PC-3 (cell line): ENCODE data around the gene ALG6. TPM values are rescaled to one million over a fixed set of nuclear protein-coding genes. Genes with fewer than 3 reads are reported as not detected.
"Not testable (repeated sequence)": the region's sequence is repeated elsewhere in the genome, so short reads cannot be mapped to it uniquely, and the experiment has no call there.

ENCODE experiments used
- ATAC-seq: fragments of 200-7000 bp; cut with Tn5 transposase; 2 replicates; pipeline ENCODE4 v1.9.1; 2020; ENCODE audit warnings: mild to moderate bottlenecking, moderate library complexity
- BruUV-seq: library from RNA; stranded (reverse); fragments of 400-500 nt; replicated peaks from 2 replicates; lab custom pipeline; 2021; lab: Mats Ljungman, UMichigan
- CTCF ChIA-PET: fragments of 300-600 bp; sonication (Branson Sonifier 250); formaldehyde crosslinking; loops from one replicate; lab custom pipeline; 2022; ENCODE audit warnings: antibody characterized with exemption; lab: Charles Lee
- POLR2A ChIA-PET: fragments of 300-600 bp; sonication (Branson Sonifier 250); formaldehyde crosslinking; loops from one replicate; lab custom pipeline; 2022; ENCODE audit warnings: antibody characterized with exemption; ENCODE audit not compliant: unreplicated experiment; lab: Charles Lee
- DNase-seq: peaks from one replicate; pipeline ENCODE4 v3.0.0-alpha.2; 2015
- H2AFZ ChIP-seq: fragments of 300-600 bp; sonication (generic); 2 replicates; pipeline ENCODE4 v1.6.0; 2016; ENCODE audit warnings: antibody characterized with exemption, low read length
- H3F3A ChIP-seq: fragments of 300-600 bp; sonication (generic); one replicate; pipeline ENCODE4 v1.6.0; 2017; ENCODE audit warnings: antibody characterized with exemption, low read length, control low read depth, mild to moderate bottlenecking; ENCODE audit not compliant: unreplicated experiment
- H3K27ac ChIP-seq: fragments of 300-600 bp; sonication (generic); 2 replicates; pipeline ENCODE4 v1.5.1; 2016; ENCODE audit warnings: mild to moderate bottlenecking, low read length
- H3K27me3 ChIP-seq: fragments of 300-600 bp; sonication (generic); 2 replicates; pipeline ENCODE4 v1.6.1; 2016; ENCODE audit warnings: low read length, mixed read lengths
- H3K36me3 ChIP-seq: fragments of 300-600 bp; sonication (generic); 2 replicates; pipeline ENCODE4 v1.6.1; 2016; ENCODE audit warnings: low read depth, mixed run types, low read length, mixed read lengths
- H3K4me1 ChIP-seq: fragments of 300-600 bp; sonication (generic); 2 replicates; pipeline ENCODE4 v1.5.1; 2016; ENCODE audit warnings: low read length; ENCODE audit not compliant: insufficient read depth
- H3K4me2 ChIP-seq: fragments of 300-600 bp; sonication (generic); 2 replicates; pipeline ENCODE4 v1.6.0; 2016; ENCODE audit warnings: low read length
- H3K4me3 ChIP-seq: fragments of 300-600 bp; sonication (generic); 2 replicates; pipeline ENCODE4 v1.5.1; 2016; ENCODE audit warnings: mild to moderate bottlenecking, low read length, mixed read lengths
- H3K79me2 ChIP-seq: fragments of 300-600 bp; sonication (generic); 2 replicates; pipeline ENCODE4 v1.6.1; 2017; ENCODE audit warnings: low read length, mixed read lengths
- H3K9ac ChIP-seq: fragments of 300-600 bp; sonication (generic); 2 replicates; pipeline ENCODE4 v1.6.0; 2016; ENCODE audit warnings: mild to moderate bottlenecking, low read length
- H3K9me2 ChIP-seq: fragments of 300-600 bp; sonication (generic); replicated peaks from 2 replicates; pipeline ENCODE4 v1.6.1; 2016; ENCODE audit warnings: mixed run types, low read length, mixed read lengths
- H3K9me3 ChIP-seq: fragments of 300-600 bp; sonication (generic); 2 replicates; pipeline ENCODE4 v1.6.1; 2016; ENCODE audit warnings: low read length, mixed read lengths
- H4K20me1 ChIP-seq: fragments of 300-600 bp; sonication (generic); 2 replicates; pipeline ENCODE4 v1.6.1; 2016; ENCODE audit warnings: low read length, mixed read lengths
- CTCF ChIP-seq: fragments of 300-600 bp; sonication (generic); conservative IDR thresholded peaks from 2 replicates; pipeline ENCODE4 v1.5.1; 2017; ENCODE audit warnings: antibody characterized with exemption, low read depth, mild to moderate bottlenecking, low read length
- EZH2 ChIP-seq: fragments of 300-600 bp; sonication (generic); IDR thresholded peaks from one replicate; pipeline ENCODE4 v1.6.1; 2017; ENCODE audit warnings: antibody characterized with exemption, mild to moderate bottlenecking, low read length; ENCODE audit not compliant: unreplicated experiment
- EZH2phosphoT487 ChIP-seq: fragments of 300-600 bp; sonication (generic); IDR thresholded peaks from 2 replicates; pipeline ENCODE4 v1.6.1; 2018; ENCODE audit warnings: mild to moderate bottlenecking, antibody characterized with exemption, low read length, borderline replicate concordance
- intact Hi-C: fragments of 100-400 bp; cut with micrococcal nuclease; formaldehyde crosslinking; loops from 2 replicates; pipeline ENCODE4 v1.9.0; 2023
- total RNA-seq: library from RNA; depleted of rRNA; stranded (reverse); fragments of >200 nt; gene quantifications from 2 replicates; pipeline ENCODE4 v1.2.3, GENCODE V29; 2014

Gene ALG6
- total RNA-seq, 1 experiment from 2014 or later = 17.3 TPM

DNA sequence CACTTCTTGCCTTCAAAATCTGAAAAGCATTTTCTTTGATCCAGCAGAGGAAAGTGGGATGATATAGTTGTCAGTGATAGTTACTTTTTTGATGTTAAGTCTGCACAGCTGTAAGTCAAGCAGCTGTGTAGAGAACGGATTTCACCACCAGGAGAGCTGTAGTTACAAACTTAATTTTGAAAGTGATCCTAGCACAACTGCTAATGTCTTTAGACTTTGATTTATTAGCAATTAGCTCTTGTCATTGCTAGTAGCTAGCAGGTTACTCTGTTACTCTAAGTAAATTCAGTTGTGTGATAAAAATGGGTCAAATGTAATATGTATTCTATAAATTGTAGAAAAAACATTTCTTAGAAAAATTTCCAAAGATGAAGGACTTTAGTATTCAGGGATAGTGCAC, 46.0 kb downstream of the ALG6 start:
- no peaks in the 10 kb centered on the region for H3F3A ChIP-seq
- TF ChIP-seq EZH2phosphoT487 (no peak), EZH2 (no peak), CTCF (no peak)
- no peaks in the 10 kb centered on the region for H3K36me3 ChIP-seq
- H2AFZ ChIP-seq = no peak overlapping the region
- no peaks in the 10 kb centered on the region for H3K4me1 ChIP-seq
- no peaks in the 10 kb centered on the region for H3K27me3 ChIP-seq
- no peak for ATAC-seq
- no peaks in the 10 kb centered on the region for H4K20me1 ChIP-seq
- H3K9me2 ChIP-seq = no peaks in the 10 kb centered on the region
- no peak overlapping the region for H3K4me2 ChIP-seq
- H3K9me3 ChIP-seq = no peaks in the 10 kb centered on the region
- POLR2A ChIA-PET = no interaction called here
- BruUV-seq = no TSS peak
- H3K4me3 ChIP-seq = no peak overlapping the region
- CTCF ChIA-PET = interaction anchor here (0.6 kb wide), 1 partner anchor 11 kb away, joined by 3 read pairs; no protein-coding TSS in a partner anchor
- intact Hi-C loops = no loop called here
- H3K79me2 ChIP-seq = no peaks in the 10 kb centered on the region
- no peak overlapping the region for H3K9ac ChIP-seq
- H3K27ac ChIP-seq = no peak overlapping the region
- no peak for DNase-seq

DNA sequence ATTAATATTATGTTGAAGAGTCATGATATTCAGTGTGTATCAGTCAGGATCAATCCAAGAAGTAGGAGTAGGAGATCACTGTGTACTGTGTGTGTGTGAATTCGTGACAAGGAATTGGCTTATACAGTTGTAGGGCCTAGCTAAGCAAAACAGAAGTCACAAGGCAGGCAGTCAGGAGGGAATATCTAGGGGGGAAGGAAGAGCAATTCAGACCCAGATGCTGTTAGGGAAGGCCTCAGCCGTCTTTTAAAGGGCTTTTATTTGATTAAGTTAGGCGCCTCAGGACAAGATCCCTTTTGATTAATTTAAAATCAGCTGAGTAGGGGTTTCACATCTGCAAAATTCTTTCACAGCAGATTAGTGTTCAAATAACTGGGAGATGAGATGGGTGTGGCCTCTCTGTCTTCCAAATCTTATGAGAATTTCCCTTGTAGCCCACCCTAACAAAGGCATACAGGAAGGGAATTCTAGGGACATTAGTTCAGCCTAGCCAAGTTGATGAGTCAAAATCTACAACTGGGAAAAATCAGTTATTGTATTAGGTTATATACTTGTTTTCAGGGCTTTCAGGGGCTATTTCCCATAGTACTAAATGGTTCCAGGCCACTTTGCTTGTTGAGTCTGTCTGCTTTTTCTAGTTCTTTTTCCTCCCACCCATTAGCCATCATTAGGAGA, 47.4 kb downstream of the ALG6 start:
- intact Hi-C loops = no loop called here
- Histone ChIP-seq H2AFZ (no peak overlapping the region), H3K4me1 (no peaks in the 10 kb centered on the region), H3K4me2 (no peak overlapping the region), H3F3A (no peaks in the 10 kb centered on the region), H4K20me1 (no peaks in the 10 kb centered on the region), H3K27me3 (no peaks in the 10 kb centered on the region), H3K9me2 (no peaks in the 10 kb centered on the region), H3K27ac (no peak overlapping the region), H3K79me2 (no peaks in the 10 kb centered on the region), H3K36me3 (no peaks in the 10 kb centered on the region), H3K9me3 (no peaks in the 10 kb centered on the region), H3K9ac (no peak overlapping the region), H3K4me3 (no peak overlapping the region)
- CTCF ChIA-PET = no interaction called here
- TF ChIP-seq CTCF = no peak
- TF ChIP-seq EZH2 = no peak
- no peak for TF ChIP-seq EZH2phosphoT487
- no TSS peak for BruUV-seq
- POLR2A ChIA-PET = no interaction called here
- ATAC-seq (no peak), DNase-seq (no peak)

GRCh38 chr1:63418101-63418500, 50.7 kb downstream of the ALG6 start:
- intact Hi-C loops = no loop called here
- no peak overlapping the region for H3K9ac ChIP-seq
- no peaks in the 10 kb centered on the region for H3K9me3 ChIP-seq
- ChIA-PET CTCF (no interaction called here), POLR2A (interaction anchor here (0.6 kb wide), 1 partner anchor 274 kb away, joined by 5 read pairs; no protein-coding TSS in a partner anchor)
- no peaks in the 10 kb centered on the region for H3F3A ChIP-seq
- TF ChIP-seq EZH2 (no peak), EZH2phosphoT487 (no peak), CTCF (no peak)
- no peak overlapping the region for H3K27ac ChIP-seq
- H2AFZ ChIP-seq = no peak overlapping the region
- no peaks in the 10 kb centered on the region for H4K20me1 ChIP-seq
- no peaks in the 10 kb centered on the region for H3K79me2 ChIP-seq
- no peak overlapping the region for H3K4me3 ChIP-seq
- no peaks in the 10 kb centered on the region for H3K36me3 ChIP-seq
- ATAC-seq (no peak), DNase-seq (no peak)
- BruUV-seq = no TSS peak
- no peaks in the 10 kb centered on the region for H3K9me2 ChIP-seq
- H3K27me3 ChIP-seq = no peaks in the 10 kb centered on the region
- no peak overlapping the region for H3K4me2 ChIP-seq
- no peaks in the 10 kb centered on the region for H3K4me1 ChIP-seq

DNA sequence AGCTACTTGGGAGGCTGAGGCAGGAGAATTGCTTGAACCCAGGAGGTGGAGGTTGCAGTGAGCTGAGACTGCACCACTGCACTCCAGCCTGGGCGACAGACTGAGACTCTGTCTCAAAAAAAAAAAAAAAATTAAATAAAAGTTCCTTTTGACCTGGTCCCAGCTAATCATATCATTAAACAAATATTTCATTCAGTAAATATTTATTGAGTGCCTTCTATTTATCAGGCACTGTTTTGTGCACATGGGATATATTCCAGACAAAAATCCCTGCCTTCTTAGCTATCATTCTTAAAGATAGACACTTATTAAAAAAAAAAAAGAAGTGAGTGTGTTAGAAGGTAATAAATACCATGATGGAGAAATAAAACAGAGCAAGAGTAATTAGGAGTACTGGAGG, 53.3 kb downstream of the ALG6 start:
- POLR2A ChIA-PET = not testable (repeated sequence)

More for the DNA sequence above, 53.3 kb downstream of the ALG6 start:
- H3K4me1 ChIP-seq, H3K79me2 ChIP-seq, CTCF ChIA-PET, DNase-seq, H3F3A ChIP-seq, H3K9ac ChIP-seq, intact Hi-C loops, BruUV-seq, ATAC-seq, H3K9me2 ChIP-seq, H3K4me3 ChIP-seq, H3K9me3 ChIP-seq, H2AFZ ChIP-seq, H3K36me3 ChIP-seq, H3K27ac ChIP-seq, H3K4me2 ChIP-seq, H4K20me1 ChIP-seq, H3K27me3 ChIP-seq: not testable (repeated sequence)
